HG03378 (cell line): ENCODE measurements around the gene JAG1.

Source experiments
- ATAC-seq: cut with Tn5 transposase; IDR thresholded peaks from one replicate; pipeline ENCODE4 v1.9.1; 2021; ENCODE audit warnings: mild to moderate bottlenecking, moderate library complexity; ENCODE audit not compliant: unreplicated experiment

Gene JAG1

DNA sequence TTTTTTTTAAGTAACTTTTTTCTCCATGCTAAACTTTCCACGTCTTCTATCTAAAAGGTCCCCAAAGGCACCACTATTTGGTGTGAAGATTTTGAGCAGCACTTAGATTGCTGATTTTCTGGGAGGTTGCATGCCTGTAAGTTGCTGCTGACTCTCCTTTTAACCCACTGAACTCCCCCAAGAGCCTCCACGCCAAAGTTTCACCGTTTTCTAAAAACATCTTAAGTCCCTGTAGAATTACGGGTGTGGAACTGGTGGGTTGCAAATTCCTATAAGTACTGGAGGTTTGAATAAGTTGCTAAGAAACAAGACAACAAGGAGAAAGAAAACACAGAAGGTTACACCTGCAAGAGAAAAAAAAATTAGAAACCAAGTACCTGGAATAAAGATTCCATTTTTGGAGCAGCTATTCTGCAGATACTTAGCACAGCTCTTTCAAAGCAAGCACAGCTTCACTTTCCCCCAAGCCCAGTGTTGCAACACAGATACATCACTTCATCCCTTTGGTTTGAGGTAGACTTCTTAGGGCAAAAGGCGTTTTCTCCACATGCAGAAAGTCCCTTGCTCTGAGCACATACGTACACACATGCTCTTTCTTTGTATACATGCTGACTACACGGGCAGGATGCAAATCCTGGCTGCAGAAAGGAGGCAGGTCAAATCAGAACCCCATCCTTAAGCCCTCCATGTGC is 5.0 kb downstream of the JAG1 start:
- no peak for ATAC-seq

DNA sequence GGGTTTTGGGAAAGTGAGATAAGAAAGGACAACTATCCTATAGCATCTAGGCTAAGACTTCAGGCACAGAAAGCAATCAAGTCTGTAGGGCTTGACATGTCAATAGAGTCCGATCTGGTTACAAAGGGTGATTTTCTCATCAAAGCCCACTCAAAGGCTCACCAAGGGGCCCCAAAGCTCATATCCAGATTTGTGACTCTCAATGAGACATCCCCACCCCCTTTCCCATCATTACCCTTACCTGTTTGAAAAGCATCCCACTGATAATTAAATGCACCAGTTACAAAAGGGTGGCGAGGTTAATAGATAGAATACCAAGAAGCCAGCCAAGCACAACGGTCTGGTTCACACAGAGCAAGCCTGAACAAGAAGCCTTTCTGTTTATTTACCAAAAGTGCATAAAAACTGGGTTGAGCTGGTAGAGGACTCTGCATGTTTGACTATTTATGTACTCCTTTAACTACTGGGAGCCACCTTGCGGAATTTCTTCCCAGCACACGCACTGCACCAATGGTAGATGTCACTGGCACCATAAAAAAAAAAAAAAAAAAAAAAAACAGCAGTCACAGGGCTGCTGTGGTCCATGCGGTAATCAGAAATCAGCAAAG is 6.1 kb downstream of the JAG1 start:
- no peak for ATAC-seq

DNA sequence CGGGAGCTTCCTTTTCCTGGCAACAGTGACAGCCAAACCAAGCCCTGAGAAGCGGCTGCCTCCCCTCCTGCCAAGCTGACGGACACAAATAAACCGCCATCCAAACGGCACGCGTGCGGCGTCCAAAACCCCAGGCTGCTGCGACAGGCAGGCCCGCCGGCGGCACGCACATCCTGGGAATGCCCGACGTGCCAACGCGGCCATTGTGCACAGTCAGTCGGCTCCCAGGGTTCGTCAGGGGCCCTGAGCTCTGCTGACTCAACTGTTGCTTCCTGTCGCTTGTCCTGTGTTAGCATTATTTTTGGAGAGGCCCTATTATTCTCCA is 6.8 kb downstream of the JAG1 start:
- no peak for ATAC-seq

DNA sequence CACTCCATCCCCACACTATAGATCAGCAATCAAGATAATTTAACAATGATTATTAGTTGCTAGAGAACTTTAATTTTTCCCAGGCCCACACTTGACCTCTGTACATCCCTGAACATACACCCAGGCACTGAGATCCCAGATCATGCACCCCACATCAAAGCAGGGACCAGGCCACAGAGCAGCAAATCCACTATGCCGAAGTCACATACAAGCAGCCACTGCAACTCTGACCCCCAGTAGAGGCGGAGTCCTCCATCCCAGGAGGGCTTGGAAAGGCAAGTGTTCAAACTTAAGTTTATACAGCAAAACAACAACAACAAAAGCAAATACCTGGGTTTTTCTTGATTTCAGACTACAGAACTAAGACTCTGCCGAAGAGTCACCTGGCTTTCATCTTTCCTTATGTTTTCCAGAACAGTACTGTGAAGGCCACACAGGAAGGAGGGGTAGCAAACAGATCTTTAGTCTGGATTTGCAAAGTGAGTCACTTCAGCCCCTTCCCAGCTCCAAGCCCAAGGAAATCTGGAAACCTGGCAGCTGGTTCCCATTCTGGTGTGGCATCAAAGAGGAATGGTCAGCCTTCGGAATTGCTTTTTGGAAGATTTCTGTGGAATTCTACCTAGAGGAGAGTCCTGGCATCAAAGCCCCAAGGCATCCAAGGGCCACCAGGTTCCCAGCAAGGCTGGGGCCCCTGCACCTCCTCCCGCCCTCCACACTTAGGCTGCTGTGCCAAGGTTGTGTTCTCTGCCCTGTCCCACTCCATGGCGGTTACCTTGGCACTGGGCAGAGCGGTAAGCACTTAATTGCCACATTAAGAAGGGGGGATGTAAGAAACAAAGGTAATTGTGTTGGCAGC is 7.3 kb downstream of the JAG1 start:
- ATAC-seq, result no peak

DNA sequence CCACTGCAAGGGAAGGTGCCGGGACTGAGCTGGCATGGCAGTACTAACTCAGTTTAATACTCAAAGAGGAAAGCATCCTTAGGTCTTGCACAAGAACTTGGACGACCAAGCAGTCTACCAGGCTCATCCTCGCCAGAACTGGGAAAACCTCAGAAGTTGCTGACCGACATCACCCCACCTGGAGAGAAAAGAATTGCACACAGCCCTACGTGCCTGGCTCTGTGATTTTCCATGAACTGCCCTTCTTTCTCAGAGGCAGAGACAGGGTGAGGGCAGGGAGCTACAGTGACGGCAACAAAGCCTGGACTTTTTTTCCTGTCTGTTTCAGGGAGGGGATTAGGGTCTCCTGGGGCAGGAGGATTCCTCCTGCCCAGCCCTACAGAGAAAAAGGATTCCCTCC is 8.0 kb downstream of the JAG1 start:
- no peak for ATAC-seq

DNA sequence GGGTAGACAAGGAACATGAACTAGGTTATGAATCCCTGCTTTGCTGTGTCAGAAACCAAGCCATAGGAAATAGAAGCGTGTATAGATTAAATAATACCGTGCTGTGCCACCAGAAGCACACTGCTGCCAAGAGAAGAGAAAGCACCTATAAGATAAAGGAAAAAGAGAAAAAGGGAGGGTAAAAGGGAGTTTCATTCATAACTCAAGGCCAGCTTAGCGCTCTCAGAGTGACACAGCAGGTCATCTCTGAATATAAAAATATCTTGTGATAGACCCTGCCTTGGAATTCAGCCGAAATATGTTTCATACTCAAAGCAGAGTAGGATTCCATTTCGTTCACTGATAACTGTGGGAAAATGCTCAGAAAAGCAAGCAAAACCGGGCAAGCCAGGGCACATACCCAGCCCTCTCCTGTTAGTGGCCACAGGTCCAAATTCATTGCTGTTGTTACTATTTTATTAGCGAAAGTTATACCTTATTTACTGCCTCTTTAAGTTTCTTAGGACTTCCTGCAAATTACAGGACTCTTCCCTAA is 8.7 kb downstream of the JAG1 start:
- no peak for ATAC-seq

DNA sequence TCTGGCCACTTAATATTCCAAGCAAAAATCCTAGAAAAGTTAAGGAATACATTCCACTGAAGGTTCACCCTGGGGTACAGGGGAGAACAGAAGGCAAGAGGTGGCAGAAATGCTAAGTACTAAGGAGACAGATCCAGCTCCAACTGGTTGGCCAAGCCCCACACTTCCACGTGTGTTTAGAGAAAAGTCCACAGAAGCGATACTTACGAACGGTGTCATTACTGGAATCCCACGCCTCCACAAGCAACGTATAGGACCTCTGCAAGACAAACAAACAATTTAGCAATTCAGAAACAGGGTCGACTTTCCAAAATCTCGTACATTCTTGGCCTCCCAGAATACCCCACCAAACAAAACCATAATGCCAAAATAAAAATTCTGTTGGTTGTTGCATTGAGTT is 10.0 kb downstream of the JAG1 start:
- no peak for ATAC-seq

DNA sequence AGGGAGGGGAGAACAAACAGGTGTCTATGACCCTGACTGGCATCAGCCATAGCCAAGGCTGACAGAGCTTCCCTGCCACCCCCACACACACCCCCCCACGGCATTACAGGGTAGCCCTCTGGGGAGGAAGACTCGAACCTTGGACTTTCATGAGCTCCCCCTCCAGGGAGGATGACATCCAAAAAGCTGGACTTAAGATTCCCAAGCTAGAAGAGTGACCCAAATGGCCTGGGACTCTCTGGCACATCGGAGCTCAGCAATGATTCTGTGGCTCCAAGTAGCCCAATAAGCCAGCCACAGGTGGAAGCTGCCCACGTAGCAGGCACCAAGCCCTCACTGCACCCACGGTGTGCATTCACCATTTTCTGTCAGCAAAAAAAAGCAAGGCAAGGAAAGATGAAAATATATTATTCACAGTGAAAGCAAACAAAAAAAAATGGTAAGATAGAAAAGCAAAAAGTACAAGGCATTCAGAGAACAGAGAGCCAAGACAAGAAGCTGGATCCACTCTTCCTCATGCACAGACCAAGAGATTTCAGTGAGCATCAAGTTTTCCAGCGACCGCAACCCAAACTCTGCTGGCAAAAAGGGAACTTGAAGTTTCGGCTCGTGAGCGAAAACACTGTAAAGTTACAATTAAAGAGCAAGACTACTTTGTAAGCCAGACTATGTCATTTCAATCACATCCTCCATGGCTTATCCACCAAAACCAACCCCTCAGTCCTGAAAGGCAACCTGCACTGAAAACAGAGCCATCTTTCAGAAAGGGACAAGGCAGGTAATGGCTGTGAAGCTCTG is 10.9 kb downstream of the JAG1 start:
- ATAC-seq, result no peak

DNA sequence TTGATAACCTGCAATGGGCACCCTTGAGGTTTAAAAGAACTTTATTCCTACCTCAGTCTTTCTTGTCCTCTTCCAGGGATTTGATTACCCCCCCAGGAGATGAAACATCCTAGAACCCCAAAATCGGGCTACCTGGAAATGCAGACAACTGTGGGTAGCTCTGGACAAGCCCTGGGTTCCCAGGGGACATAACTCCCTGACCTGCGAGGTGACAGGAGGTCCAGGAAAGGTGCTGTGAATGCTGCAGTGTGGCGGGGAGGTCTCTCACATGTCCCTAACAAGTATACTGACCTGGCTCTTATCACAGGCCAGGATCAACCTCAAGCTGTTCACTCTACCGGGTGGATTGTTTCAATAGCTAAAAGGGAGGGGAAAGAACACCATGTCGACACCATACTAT is 11.6 kb downstream of the JAG1 start:
- no peak for ATAC-seq

DNA sequence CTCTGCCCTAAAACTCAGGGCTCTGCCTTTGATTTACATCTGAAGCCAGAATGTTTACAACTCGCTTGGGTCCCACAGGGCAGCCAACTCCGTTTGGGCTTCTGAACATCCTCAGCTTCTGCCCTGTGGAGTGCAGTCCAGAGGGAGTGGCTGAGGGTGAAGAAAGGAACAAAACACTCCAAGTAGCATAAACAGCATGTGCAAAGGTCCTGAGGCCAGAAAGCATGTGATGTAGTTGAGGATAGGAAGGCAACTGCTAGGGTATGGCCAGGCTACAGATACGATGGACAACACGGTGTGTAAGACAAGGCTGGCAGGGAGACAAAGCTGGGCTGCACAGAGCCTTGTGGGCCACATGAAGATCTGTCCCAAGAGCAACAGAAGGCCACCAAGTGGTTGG is 12.5 kb downstream of the JAG1 start:
- ATAC-seq, result no peak

DNA sequence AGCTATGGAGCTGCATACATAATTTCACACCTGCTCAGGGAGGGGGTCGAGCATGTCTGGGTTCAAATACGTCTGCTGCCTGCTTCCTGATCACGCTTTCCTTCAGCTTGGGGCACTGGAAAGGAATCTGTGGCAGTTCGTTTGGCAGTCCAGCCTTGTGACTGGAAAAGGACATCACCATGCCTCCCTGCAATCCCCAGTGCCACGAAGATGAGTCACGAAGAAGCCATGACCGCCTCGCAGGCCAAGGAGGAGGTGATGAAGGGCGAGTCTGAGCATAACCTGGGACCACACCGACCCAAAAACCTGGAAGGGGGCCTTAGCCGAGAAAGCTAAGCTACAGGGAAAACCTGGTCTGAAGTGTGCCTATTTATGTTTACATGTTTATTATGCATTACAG is 13.1 kb downstream of the JAG1 start:
- no peak for ATAC-seq

DNA sequence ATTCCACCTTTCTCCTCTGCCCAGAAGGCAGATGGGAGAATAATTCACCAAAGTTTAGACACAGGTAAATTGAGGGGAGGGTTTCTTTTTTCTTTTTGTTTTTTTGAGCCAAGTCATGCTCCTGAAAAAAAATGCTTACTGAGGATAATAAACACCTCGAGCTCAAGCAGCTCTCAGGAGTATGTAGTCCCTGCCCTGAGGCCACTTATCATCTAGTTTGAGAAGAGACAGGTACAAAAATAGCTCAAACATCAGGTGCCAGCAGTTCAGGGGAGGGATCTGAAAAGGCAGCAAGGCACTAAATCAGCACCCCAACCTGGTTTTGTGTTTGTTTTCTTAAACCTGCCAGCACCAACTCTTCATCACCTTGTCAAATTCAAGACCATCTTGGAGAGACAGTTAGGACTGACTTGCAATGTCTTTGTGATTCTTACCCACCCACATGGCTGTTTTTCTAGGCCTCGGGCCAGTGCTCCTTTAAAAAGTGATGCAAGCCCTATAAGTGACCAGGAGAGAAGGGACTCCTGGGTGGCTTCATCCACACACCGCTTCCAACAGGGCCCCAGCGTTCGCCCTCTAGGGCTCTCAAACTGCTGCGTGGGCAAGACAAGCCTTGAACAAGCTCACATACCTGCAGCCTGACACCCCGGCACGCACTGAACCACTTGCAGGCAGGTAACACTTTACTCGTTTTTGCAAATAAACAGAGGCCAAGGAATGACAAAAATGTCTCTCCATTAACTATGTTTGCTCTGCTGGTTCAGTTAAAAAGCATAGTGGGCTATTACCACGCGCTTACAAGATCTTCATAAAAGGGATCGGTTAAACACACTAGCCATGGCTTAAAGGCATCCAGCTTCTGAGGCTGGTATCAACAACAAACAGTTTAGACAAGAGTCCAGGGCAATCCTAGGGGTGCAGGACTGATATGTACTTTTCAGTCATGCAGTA is 13.9 kb downstream of the JAG1 start:
- no peak for ATAC-seq

DNA sequence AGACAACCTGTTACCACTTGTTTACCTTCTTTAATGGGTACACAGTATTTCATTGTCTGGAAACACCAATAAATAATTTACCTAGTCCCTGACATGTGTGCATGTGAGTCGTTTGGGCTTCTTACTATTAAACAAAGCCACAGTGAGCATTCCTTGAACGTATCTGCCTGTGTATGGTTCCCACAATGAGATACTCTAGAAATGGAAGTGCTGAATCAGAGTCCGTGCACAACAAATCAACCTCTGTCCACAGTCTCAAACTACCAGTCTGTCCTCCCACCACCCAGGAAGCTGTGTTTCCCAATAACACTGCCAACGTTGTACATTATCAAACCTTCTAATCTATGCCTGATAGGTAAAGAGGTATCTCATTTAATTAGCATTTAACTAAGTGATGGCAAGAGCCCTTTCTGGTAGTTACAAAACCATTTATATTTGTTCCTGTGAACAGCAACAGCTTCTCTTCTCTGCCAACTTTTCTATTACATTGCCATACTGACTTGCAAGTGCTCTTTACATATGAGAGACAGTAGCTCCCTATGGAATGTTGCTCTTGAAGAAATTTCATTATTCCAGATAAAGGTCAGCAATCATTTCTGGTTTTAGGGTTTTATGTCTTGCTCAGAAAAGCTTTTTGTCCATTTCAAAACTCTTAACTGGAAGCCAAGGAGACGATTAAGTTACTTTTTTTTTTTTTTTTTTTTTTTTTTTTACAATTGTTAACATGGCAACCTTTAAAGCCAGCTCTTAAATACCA is 14.7 kb downstream of the JAG1 start:
- ATAC-seq, result no peak

DNA sequence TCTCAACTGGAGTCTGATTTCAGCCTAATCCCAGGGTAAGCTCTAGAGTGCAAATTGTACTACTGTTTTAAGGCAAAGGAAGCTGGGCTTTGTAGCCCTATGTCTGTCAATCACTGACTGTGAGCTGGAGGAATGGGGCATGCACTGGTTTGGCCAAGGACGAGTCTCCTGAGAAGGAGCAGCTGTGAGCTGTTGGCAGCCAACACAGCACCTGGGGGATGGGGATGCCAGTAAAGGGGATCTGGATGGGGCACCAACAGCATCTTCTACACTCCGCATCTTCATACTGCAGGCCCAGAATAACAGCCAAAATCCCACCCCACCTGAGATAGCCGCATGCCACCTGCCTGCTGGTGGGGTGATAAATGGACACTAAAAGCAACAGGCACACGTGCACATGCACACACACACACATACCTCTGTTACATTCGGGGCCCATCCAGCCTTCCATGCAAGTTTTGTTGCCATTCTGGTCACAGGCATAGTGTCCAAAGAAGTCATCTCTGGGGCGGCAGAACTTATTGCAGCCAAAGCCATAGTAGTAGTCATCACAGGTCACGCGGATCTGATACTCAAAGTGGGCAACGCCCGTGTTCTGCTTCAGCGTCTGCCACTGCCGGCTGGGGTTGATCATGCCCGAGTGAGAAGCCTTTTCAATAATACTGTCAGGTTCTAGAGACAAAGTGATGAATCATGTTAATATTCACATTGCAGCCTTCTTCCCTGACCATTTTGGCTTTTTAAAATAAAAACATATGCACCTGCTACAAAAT is 15.6 kb downstream of the JAG1 start:
- ATAC-seq, result no peak

DNA sequence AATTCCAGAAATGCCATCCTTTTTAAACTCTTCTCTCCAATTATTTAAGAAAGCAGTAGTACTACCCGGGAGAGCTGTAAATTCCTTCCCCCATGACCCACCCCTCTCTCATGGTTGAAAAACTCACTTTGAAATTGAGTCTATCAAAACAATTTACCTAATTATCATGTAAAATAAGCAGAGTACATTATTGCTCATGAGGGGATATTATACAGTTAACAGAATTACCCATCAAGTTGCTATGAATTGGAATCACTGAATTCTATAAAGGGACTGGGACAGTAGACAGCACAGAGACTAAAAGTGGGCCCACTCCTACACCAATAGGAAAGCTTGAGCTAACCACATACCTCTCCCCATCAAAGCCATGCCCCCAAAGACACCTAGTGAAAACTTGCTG is 16.3 kb downstream of the JAG1 start:
- no peak for ATAC-seq

DNA sequence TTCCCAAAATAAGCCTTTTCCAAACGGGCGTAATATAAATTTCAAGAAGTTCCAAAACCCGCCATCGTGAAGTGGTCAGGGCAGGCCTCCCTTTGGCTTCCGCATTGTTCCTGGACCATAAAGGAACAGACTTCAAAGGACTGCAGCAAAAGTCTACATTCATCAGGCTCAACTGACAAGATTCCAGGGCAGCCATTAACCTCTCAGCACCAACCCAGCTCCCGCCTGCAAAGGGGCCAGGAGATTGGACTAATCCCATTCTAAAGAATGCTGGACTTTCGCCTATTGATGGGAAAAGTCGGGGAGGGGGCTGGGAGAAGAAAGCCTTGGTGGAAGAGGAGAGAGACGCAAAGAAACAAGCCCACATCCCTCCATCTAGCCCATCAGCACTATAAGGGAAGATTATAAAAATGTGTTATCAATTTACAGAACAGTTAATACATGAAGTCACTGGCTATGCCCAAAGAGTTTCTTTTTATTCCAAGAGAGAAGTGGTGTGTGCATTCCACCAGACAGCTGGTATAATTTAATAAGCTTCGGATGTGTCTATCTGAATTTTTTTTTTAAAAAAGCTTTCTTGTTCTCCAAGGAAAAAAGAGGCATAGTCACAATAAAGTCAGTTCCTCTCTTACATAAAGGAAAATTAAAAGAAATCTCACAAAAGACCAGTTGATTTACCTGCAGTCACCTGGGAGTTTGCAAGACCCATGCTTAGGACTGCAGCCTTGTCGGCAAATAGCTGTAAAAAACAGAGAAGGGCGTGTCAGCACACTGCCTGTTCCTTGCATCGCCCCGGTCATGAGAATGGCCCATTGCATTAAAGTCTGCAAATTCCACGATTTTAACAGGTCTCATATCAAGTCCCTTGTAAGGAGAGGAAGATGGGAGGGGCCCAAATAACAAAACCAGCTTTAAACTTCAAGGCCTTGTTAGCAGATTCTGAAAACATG is 17.8 kb downstream of the JAG1 start:
- ATAC-seq, result no peak

DNA sequence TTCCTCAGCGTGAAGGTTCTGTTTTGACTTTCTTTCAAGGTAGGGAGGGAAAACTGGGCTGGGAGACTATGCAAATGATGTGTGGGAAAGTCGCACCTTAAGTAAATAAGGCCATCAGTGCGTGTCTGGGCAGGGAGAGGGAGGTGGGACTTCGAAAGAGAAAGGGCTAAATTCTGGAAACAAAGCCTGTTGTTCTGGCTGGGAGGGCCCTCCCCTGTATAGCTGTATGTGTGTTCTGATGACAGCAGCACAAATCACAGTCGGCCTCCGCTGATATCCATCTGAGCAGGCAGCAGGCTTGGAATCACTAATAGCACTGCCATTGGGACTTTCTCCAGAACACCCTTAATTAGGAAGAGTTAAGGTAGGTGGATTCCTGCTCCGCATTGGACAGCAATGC is 19.2 kb downstream of the JAG1 start:
- peak; percentile 85 for ATAC-seq

DNA sequence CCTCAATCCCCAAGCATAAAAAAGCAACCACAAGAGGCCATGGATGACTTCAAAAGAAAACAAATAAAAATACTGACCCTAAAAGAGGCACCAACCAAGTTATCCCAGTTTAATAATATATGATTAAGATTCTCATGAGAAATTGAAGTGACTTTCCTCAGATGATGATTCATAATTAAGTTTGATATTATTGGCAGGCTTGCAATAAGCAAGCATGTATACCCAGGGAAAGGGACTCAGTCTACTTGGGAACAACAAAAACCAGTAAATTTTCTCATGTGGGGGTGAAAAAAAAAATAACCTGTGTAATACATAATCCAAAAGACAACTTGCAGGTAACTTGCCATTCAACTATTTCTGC is 19.6 kb downstream of the JAG1 start:
- no peak for ATAC-seq
